GM12891 (cell line): ENCODE measurements around the gene SPTA1.

Source experiments
- POLR2A ChIP-seq: IDR thresholded peaks from 2 replicates; pipeline ENCODE4 v1.6.1; 2011; ENCODE audit warnings: low read depth, low read length, control low read depth
- POLR2AphosphoS5 ChIP-seq: IDR thresholded peaks from 2 replicates; pipeline ENCODE4 v1.6.1; 2011; ENCODE audit warnings: low read depth, low read length, control low read depth
- SPI1 ChIP-seq: IDR thresholded peaks from 2 replicates; pipeline ENCODE4 v1.6.1; 2011; ENCODE audit warnings: low read depth, low read length, control low read depth
- TAF1 ChIP-seq: IDR thresholded peaks from 2 replicates; pipeline ENCODE4 v1.6.1; 2011; ENCODE audit warnings: low read depth, low read length, control low read depth

DNA sequence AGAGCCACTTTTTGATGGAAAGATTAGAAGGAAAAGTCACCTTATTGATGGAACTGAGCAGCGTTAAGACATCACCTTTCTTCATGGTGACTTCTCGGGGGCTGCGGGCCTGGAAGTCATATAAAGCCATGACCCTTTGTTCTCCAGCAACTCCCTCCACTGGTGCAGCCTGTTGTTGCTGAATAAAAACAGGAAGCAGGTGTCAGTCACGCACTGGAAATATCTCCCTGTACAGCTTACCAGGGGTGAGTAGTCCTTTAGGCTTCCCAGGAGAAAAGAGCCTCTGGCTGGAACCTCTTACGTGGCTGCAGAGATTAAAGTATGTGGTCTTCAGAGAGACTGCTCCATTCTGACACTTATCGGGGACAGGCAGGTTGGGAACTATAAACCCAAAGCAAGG lies 31.9 kb downstream of the SPTA1 start:
- TF ChIP-seq POLR2A (no peak), POLR2AphosphoS5 (no peak), TAF1 (no peak), SPI1 (no peak)
